ENCODE results near the gene RAPGEF5. TPM values are rescaled to one million over a fixed set of nuclear protein-coding genes. Genes with fewer than 3 reads are reported as not detected.
A peak's percentile ranks its signal among the peaks of the same experiment; 100 is the strongest.

RAPGEF5 gene
- total RNA-seq, 1 donor from 2014 or later, result 5.8 TPM

- no peaks in the 10 kb centered on the region for H3K27me3 ChIP-seq (ENCODE audit: control insufficient read depth, insufficient read depth, low read length)
- H3K4me3 ChIP-seq (ENCODE audit: low read depth, low read length), result no peak overlapping the region
- no peak for FAIRE-seq
- TF ChIP-seq CTCF (IDR thresholded peaks at IDR 0.05; ENCODE audit: insufficient read depth, low read length, severe bottlenecking), result no peak
- DNase-seq (ENCODE audit: low read depth), result no peak
- no peaks in the 10 kb centered on the region for H3K36me3 ChIP-seq (ENCODE audit: control insufficient read depth, insufficient read depth, low read length)
Measured at GRCh38 chr7:22178735-22179134, 178.2 kb downstream of the RAPGEF5 start.

- Histone ChIP-seq H3K36me3 (ENCODE audit: control insufficient read depth, insufficient read depth, low read length) (no peaks in the 10 kb centered on the region), H3K4me3 (ENCODE audit: low read depth, low read length) (no peak overlapping the region), H3K27me3 (ENCODE audit: control insufficient read depth, insufficient read depth, low read length) (no peaks in the 10 kb centered on the region)
- no peak for TF ChIP-seq CTCF (IDR thresholded peaks at IDR 0.05; ENCODE audit: insufficient read depth, low read length, severe bottlenecking)
- FAIRE-seq (peak; percentile 94), DNase-seq (ENCODE audit: low read depth) (peak; percentile 16)
Measured at GRCh38 chr7:22176791-22177412, 180.1 kb downstream of the RAPGEF5 start.

- no peak for TF ChIP-seq CTCF (IDR thresholded peaks at IDR 0.05; ENCODE audit: insufficient read depth, low read length, severe bottlenecking)
- Histone ChIP-seq H3K4me3 (ENCODE audit: low read depth, low read length) (no peak overlapping the region), H3K36me3 (ENCODE audit: control insufficient read depth, insufficient read depth, low read length) (no peaks in the 10 kb centered on the region), H3K27me3 (ENCODE audit: control insufficient read depth, insufficient read depth, low read length) (no peaks in the 10 kb centered on the region)
- no peak for FAIRE-seq
- no peak for DNase-seq (ENCODE audit: low read depth)
Measured at GRCh38 chr7:22174574-22174953, 182.4 kb downstream of the RAPGEF5 start.

- DNase-seq (ENCODE audit: low read depth), result peak; percentile 72
- no peak for TF ChIP-seq CTCF (IDR thresholded peaks at IDR 0.05; ENCODE audit: insufficient read depth, low read length, severe bottlenecking)
- H3K27me3 ChIP-seq (ENCODE audit: control insufficient read depth, insufficient read depth, low read length), result no peaks in the 10 kb centered on the region
- no peak for FAIRE-seq
- no peak overlapping the region for H3K4me3 ChIP-seq (ENCODE audit: low read depth, low read length)
- no peaks in the 10 kb centered on the region for H3K36me3 ChIP-seq (ENCODE audit: control insufficient read depth, insufficient read depth, low read length)
Measured at GRCh38 chr7:22173685-22174573, 183.0 kb downstream of the RAPGEF5 start.

GRCh38 chr7:22168129-22168634 is 188.8 kb downstream of the RAPGEF5 start:
- no peaks in the 10 kb centered on the region for H3K36me3 ChIP-seq (ENCODE audit: control insufficient read depth, insufficient read depth, low read length)
- DNase-seq (ENCODE audit: low read depth), result no peak
- TF ChIP-seq CTCF (IDR thresholded peaks at IDR 0.05; ENCODE audit: insufficient read depth, low read length, severe bottlenecking), result no peak
- H3K27me3 ChIP-seq (ENCODE audit: control insufficient read depth, insufficient read depth, low read length), result no peaks in the 10 kb centered on the region
- no peak for FAIRE-seq
- no peak overlapping the region for H3K4me3 ChIP-seq (ENCODE audit: low read depth, low read length)

Measured in bronchial epithelial cell (primary cell).